Testis (tissue), 2 donors: ENCODE data around the gene PLPPR2.

Experiments used
- CTCF ChIP-seq, 3 experiments: fragments of 450-650 bp in 2 of 3; fragments of 200-600 bp in 1 of 3; sonication (generic) in 1 of 3; IDR thresholded peaks; one replicate each; pipeline ENCODE4 v1.5.1; 2016 to 2019; ENCODE audit warnings: antibody characterized with exemption in 3 of 3, mild to moderate bottlenecking in 2 of 3, moderate library complexity in 1 of 3
- POLR2A ChIP-seq: fragments of 450-650 bp; IDR thresholded peaks from one replicate; pipeline ENCODE4 v1.6.1; 2017; ENCODE audit warnings: antibody characterized with exemption, mild to moderate bottlenecking, moderate library complexity

- TF ChIP-seq CTCF (IDR thresholded peaks at IDR 0.05) = no peak
- TF ChIP-seq POLR2A = no peak
Observed at GRCh38 chr19:11331502-11331901, 23.7 kb upstream of the PLPPR2 start.
